ENCODE data around the gene ERMP1.
"Not testable (repeated sequence)": the region's sequence is repeated elsewhere in the genome, so short reads cannot be mapped to it uniquely, and the experiment has no call there.

Gene ERMP1, protein sequence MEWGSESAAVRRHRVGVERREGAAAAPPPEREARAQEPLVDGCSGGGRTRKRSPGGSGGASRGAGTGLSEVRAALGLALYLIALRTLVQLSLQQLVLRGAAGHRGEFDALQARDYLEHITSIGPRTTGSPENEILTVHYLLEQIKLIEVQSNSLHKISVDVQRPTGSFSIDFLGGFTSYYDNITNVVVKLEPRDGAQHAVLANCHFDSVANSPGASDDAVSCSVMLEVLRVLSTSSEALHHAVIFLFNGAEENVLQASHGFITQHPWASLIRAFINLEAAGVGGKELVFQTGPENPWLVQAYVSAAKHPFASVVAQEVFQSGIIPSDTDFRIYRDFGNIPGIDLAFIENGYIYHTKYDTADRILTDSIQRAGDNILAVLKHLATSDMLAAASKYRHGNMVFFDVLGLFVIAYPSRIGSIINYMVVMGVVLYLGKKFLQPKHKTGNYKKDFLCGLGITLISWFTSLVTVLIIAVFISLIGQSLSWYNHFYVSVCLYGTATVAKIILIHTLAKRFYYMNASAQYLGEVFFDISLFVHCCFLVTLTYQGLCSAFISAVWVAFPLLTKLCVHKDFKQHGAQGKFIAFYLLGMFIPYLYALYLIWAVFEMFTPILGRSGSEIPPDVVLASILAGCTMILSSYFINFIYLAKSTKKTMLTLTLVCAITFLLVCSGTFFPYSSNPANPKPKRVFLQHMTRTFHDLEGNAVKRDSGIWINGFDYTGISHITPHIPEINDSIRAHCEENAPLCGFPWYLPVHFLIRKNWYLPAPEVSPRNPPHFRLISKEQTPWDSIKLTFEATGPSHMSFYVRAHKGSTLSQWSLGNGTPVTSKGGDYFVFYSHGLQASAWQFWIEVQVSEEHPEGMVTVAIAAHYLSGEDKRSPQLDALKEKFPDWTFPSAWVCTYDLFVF

DNA sequence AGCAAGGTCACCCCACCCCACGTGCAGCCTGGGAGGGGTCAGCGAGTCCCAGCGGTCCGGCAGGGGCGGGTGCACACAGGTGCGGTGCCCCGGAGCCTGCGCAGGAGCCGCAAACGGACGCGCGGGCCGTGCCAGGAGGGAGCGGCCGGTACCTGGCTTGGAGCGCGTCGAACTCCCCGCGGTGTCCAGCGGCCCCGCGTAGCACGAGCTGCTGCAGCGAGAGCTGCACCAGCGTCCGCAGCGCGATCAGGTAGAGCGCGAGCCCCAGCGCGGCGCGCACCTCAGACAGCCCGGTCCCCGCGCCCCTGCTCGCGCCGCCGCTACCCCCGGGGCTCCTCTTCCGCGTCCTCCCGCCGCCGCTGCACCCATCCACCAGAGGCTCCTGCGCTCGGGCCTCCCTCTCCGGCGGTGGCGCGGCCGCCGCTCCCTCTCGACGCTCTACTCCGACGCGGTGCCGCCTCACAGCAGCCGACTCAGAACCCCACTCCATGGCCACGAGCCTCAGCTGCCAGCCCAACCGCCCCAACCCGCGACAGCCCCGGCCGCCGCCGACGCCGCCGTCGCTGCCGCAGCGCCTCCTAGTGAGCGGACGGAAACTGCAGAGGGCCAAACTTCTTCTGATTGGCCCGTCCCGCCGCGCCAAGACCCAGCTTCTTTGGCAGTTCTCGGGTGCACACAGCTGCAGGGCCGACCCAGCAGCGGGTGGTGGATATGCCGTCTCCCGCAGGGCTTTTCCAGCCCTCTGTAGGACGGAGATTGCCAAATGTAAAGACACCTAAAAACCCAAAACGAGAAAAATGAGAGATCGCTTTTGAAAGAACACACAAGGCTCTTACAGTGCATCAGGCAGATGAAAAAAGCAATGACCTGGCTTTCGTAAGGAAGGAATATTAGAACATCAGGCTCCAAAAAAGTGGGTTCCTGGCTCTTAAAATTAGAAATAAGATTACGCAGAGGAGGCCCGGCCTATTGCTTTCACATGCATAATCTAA, at the start of gene ERMP1:
TSS of gene ERMP1 (minus strand) at position 580 of the 992 bp plus-strand sequence. CDS start at position 490, 90 bp downstream.
- peak within 1 kb of the TSS; percentile 96 for H3K4me3 ChIP-seq (ENCODE audit: low read length)
- no peak for TF ChIP-seq ZNF274 (IDR thresholded peaks at IDR 0.05; ENCODE audit: low read depth, low read length)

DNA sequence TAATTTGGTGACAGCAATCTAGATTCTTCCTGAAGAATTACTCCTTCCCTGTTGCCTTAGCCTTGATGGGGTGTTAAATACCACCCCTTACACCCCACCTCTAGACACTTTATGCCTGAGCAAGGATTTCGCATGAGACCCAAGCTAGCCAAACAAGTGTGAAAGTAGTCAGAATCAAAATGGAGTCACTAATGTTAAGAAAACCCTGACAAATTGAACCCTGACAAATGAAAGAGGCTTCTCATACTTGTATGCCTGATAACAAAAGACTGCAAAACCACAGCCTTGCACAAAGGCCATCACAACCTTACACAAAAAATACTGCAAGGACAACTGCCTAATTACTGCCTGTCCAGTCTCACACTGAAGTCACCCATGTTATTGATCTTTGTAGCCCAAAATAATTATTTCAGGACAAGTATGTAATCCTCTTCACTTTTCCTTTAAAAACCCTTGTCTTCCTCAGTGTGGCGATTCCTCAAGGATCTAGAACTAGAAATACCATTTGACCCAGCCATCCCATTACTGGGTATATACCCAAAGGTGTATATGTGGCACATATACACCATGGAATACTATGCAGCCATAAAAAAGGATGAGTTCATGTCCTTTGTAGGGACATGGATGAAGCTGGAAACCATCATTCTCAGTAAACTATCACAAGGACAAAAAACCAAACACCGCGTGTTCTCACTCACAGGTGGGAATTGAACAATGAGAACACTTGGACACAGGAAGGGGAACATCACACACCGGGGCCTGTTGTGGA, 49.5 kb upstream of the ERMP1 start:
- H3K4me3 ChIP-seq (ENCODE audit: low read length): not testable (repeated sequence)

DNA sequence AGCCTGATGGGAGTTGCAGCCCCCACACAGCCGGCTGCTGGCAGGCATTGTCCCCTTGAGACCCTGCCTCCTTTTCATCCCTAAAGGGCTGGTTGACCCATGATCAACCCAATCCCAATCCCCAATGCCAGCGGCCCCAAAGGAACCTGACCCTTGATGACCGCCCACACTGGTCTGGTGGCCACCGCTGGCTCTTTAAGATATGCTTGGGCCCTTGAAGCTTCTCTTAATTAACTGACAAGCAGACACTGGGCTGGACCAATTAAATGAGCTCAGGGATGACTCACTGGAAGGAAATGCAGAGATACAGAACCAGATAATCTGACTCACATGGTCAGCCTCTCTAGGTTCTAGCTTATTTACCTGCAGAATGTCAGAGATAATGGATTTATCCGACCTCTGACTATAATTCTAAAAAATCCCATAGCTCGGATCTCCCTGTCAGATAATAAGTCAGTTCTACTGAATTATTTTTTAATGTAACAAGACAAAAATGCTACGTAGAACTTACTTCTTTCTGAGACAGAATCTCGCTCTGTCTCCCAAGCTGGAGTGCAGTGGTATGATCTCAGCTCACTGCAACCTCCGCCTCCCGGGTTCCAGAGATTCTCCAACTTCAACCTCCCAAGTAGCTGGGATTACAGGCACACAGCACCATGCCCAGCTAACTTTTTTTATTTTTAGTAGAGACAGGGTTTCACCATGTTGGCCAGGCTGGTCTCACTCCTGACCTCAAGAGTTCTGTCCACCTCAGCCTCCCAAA, 46.7 kb upstream of the ERMP1 start:
- no peak for TF ChIP-seq ZNF274 (IDR thresholded peaks at IDR 0.05; ENCODE audit: low read depth, low read length)

DNA sequence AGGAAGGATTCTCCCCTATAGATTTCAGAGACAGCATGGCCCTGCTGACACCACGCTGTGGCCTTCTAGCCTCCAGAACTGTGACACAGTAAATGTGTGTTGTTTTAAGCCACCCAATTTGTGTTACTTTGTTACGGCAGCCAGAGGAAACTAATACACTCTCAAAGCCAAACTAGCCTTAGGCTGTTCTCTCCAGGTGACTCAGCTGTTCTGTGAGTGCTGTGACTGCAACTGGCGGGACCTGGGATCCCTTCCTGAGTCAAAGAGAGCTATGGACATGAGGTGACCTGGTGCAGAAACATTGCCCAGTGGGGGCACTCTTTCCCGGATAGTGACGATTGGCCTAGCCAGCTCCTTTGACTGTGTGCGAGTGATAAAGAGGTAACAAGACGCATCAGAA, 43.8 kb upstream of the ERMP1 start:
- no peak for TF ChIP-seq ZNF274 (IDR thresholded peaks at IDR 0.05; ENCODE audit: low read depth, low read length)
- H3K4me3 ChIP-seq (ENCODE audit: low read length): no peak overlapping the region

More for the DNA sequence above, 46.7 kb upstream of the ERMP1 start:
- no peak overlapping the region for H3K4me3 ChIP-seq (ENCODE audit: low read length)

DNA sequence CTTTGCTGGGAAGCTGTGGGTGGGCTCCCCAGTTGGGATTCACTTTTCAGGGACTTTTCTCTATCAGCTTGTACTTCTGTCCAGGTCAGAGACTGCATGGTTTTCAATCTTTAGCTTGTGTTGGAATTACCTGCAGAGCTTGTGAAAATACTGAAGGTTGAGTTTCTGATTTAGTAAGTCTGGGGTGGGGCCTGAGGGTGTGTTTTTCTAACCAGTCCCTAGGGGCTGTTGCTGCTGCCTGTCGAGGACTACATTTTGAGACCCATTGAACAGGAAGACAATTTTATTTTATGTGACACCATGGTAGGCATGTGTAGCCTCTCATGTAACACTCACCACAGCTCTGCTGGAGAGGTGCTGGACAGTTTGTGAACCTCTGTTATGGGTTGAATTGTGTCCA, 43.1 kb upstream of the ERMP1 start:
- no peak for TF ChIP-seq ZNF274 (IDR thresholded peaks at IDR 0.05; ENCODE audit: low read depth, low read length)
- H3K4me3 ChIP-seq (ENCODE audit: low read length): no peak overlapping the region

DNA sequence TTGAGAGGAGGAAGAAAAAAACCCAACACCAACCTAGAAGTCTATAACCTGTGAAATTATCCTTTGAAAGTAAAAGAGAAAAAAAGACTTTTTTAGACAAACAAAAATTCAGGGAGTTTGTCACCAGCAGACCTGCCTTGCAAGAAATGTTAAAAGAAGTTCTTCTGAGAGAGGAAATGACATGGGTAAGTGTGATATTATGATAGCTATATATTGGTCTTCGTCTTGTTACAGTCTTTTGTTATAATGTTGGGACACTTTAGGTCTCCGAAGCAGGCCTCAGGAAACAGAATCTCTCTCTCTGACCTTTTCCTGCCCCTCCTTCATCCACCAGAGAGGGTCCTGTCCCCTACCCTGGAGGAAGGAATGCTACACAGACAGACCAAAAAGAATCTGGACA, 41.1 kb upstream of the ERMP1 start:
- H3K4me3 ChIP-seq (ENCODE audit: low read length): no peak overlapping the region
- TF ChIP-seq ZNF274 (IDR thresholded peaks at IDR 0.05; ENCODE audit: low read depth, low read length): no peak

DNA sequence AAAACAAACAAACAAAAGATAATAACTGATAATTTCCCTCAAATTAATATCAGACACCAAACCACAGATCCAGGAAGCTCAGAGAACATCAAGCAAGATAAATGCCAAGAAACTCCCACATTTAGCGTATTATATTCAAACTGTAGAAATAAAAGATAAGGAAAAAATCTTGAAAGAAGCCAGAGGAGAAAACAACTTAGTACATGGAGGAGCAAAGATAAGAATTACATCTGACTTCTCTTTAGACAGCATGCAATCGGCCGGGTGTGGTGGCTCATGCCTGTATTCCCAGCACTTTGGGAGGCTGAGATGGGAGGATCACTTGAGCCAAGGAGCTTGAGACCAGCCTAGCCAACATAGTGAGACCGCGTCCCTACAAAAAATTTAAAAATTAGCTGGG, 40.5 kb upstream of the ERMP1 start:
- H3K4me3 ChIP-seq (ENCODE audit: low read length): no peak overlapping the region
- TF ChIP-seq ZNF274 (IDR thresholded peaks at IDR 0.05; ENCODE audit: low read depth, low read length): no peak

DNA sequence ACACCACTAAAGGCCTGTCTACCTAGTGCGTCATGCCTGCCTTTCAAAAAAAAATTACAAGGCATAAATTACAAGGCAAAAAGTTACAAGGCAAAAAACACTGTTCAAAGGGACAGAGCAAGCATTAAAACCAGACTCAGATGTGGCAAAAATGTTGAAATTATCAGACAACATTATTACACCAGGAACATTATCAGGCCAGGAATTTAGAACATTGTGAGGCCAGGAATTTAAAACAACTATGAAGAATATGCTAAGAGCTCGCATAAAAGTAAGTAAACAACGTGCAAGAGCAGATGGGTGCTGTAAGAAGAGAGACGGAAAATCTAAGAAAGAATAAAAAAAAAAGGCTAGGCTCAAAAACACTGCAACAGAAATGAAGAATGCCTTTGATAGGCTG, 39.6 kb upstream of the ERMP1 start:
- no peak for TF ChIP-seq ZNF274 (IDR thresholded peaks at IDR 0.05; ENCODE audit: low read depth, low read length)
- no peak overlapping the region for H3K4me3 ChIP-seq (ENCODE audit: low read length)

DNA sequence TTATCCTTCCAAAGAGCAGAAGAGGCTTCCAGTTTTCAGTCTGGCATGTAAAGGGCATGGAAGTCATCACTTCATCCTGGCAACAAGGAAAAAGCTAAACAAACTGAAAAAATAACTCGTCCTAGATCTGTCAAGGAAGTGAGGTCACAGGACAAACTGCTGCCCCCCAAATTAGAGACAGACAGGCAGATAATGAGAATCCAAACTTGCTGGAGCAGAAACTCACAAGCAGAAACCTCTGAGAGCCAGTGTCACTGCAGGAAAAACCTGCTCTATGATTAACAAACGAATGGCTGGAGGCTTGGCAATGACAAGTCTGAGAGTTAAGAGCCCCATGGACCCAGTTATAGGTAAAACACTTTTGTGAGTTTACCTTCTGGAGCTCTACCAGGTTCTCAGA, 38.9 kb upstream of the ERMP1 start:
- no peak for TF ChIP-seq ZNF274 (IDR thresholded peaks at IDR 0.05; ENCODE audit: low read depth, low read length)
- no peak overlapping the region for H3K4me3 ChIP-seq (ENCODE audit: low read length)

DNA sequence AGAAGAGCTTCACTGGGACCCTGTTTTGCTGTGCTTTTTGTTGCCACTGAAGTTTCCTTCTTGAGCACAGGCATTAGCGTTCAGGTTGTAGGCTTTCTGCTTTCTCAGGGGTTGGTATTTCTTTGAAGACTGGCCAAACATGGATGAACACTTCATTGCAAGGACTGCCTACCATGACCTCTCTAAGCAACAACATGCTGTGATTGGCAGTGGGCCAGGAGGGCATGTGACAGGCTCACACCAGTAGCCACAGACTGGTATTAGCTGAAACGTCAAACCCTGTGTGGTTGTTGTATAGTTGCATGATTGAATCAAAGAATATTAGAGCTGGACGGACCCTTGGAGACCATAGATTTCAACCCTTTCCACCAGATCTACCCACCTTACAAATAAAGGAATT, 37.8 kb upstream of the ERMP1 start:
- H3K4me3 ChIP-seq (ENCODE audit: low read length): no peak overlapping the region
- TF ChIP-seq ZNF274 (IDR thresholded peaks at IDR 0.05; ENCODE audit: low read depth, low read length): no peak

DNA sequence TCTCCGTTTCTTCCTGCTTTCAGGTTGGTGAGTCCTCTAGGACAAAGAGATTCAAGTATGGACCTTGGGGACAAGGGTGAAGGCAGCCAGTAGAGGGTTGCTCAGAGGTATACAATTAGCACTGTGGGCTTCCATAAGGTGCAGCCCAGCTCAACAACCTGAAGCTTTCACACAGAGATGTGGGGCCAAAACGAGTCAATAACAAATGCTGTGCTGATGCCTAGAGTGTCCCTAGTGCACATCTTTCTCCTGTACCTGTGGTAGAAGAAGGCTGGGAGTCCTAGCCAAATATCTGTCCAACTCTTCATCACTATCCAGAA, 37.1 kb upstream of the ERMP1 start:
- no peak overlapping the region for H3K4me3 ChIP-seq (ENCODE audit: low read length)
- TF ChIP-seq ZNF274 (IDR thresholded peaks at IDR 0.05; ENCODE audit: low read depth, low read length): no peak

DNA sequence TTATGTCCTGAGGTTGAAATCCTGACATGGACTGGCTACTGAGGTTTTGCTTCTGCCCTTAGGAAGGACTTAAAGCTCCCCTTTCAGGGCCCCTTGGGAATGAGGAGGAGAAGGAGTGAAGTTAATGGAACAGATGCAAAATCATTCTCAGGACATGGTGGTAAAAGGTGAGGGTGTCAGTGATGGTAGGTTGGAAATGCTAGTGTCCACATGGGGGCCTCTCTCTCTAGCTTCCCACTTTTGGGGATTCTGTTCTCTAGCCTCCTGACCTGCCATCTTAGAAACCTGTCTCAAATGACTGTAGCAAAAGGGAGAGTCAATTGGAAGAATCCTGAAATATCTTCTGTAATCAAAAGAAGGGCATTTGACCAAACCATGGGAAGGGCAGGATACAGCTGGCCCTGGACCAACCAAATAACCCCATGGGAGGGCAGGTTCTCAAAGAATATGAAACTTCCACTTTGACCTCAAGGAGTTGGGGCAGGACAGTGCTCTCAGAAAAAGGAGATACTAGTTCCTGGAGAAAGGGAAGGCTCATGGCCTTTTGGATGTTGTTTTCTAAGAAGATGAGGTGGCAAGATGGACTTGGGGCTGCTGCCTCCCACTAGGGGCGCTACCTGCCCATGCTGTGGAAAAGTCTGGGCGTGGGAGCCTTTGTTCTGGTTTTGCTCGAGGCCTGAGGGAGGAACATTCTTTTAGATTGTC, 36.5 kb upstream of the ERMP1 start:
- no peak overlapping the region for H3K4me3 ChIP-seq (ENCODE audit: low read length)
- TF ChIP-seq ZNF274 (IDR thresholded peaks at IDR 0.05; ENCODE audit: low read depth, low read length): no peak
